Measurements from ENCODE around the gene PPP1R15B.

The PPP1R15B gene

DNA sequence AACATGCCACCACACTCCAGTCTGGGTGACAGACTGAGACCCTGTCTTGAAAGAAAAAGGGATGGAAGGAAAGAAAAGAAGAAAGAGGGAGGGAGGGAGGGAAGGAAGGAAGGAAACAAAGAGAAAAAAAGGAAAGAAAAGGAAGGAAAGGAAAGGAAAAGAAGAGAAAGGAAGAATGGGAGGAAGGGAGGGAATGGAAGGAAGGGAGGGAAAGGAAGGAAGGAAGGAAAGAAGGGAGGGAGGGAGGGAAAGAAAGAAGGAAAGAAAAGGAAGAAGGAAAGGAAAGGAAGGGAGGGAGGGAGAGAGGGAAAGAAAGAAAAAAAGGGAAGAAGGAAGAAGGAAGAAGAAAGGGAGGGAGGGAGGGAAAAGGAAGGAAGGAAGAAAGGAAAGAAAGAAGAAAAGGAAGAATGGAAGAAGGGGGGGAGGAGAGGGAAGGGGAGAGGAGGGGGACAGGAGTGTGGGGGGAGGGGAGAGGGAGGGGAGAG lies 5.0 kb upstream of the PPP1R15B start:
- TF ChIP-seq, protein P1, sequence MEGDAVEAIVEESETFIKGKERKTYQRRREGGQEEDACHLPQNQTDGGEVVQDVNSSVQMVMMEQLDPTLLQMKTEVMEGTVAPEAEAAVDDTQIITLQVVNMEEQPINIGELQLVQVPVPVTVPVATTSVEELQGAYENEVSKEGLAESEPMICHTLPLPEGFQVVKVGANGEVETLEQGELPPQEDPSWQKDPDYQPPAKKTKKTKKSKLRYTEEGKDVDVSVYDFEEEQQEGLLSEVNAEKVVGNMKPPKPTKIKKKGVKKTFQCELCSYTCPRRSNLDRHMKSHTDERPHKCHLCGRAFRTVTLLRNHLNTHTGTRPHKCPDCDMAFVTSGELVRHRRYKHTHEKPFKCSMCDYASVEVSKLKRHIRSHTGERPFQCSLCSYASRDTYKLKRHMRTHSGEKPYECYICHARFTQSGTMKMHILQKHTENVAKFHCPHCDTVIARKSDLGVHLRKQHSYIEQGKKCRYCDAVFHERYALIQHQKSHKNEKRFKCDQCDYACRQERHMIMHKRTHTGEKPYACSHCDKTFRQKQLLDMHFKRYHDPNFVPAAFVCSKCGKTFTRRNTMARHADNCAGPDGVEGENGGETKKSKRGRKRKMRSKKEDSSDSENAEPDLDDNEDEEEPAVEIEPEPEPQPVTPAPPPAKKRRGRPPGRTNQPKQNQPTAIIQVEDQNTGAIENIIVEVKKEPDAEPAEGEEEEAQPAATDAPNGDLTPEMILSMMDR (IDR thresholded peaks at IDR 0.05): no peak
- no peak for DNase-seq
- H3K4me1 Mint-ChIP-seq: peaks cover 42% of the 10 kb centered on the region
- no peak overlapping the region for H3K4me3 Mint-ChIP-seq
- peaks cover 26% of the 10 kb centered on the region for H3K36me3 Mint-ChIP-seq (ENCODE audit: low read depth)
- no peaks in the 10 kb centered on the region for H3K27me3 Mint-ChIP-seq (ENCODE audit: low read depth, poor library complexity)
- H3K27ac Mint-ChIP-seq: no peak overlapping the region
- no peaks in the 10 kb centered on the region for H3K9me3 Mint-ChIP-seq

DNA sequence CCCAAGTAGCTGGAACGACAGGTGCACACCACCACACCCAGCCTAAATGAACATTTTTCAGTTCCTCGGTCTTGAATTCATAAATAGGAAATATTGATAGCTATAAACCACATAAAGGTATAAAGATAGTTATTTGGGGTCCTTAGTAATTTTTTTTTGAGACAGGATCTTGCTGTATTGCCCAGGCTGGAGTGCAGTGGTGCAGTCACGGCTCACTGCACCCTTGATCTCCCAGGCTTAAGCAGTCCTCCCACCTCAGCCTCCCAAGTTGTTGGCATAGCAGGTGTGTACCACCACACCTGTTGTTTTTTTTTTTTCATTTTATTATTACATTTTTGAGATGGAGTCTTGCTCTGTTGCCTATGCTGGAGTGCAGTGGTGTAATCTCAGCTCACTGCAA lies 3.7 kb upstream of the PPP1R15B start:
- peaks cover 36% of the 10 kb centered on the region for H3K4me1 Mint-ChIP-seq
- peaks cover 17% of the 10 kb centered on the region for H3K36me3 Mint-ChIP-seq (ENCODE audit: low read depth)
- TF ChIP-seq, protein P1 (IDR thresholded peaks at IDR 0.05): no peak
- H3K27ac Mint-ChIP-seq: no peak overlapping the region
- no peak overlapping the region for H3K4me3 Mint-ChIP-seq
- no peak for DNase-seq
- H3K9me3 Mint-ChIP-seq: no peaks in the 10 kb centered on the region
- H3K27me3 Mint-ChIP-seq (ENCODE audit: low read depth, poor library complexity): no peaks in the 10 kb centered on the region

DNA sequence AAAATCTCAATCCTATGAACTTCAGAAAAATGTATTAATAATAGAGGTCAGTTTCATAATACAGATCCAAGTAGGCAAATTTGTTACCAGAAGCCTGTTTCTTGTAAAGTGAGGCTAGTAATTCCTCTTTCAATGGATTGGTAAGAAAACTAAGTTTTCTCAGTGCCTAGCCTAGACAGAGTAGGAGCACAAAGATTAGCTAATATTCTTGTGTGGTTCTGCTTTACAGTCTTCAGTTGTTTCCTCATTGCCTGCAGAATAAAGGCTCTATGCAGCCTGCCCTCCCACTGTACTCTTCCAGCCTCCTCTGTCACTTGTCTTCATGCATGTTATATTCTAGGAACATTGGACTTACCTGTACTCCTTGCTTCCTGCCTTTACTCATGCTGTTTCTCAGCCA lies 2.4 kb upstream of the PPP1R15B start:
- TF ChIP-seq, protein P1 (IDR thresholded peaks at IDR 0.05): no peak
- Mint-ChIP-seq H3K9me3 (no peaks in the 10 kb centered on the region), H3K27ac (no peak overlapping the region), H3K4me1 (peaks cover 31% of the 10 kb centered on the region), H3K4me3 (no peak overlapping the region), H3K36me3 (ENCODE audit: low read depth) (peaks cover 8% of the 10 kb centered on the region), H3K27me3 (ENCODE audit: low read depth, poor library complexity) (no peaks in the 10 kb centered on the region)
- DNase-seq: no peak

DNA sequence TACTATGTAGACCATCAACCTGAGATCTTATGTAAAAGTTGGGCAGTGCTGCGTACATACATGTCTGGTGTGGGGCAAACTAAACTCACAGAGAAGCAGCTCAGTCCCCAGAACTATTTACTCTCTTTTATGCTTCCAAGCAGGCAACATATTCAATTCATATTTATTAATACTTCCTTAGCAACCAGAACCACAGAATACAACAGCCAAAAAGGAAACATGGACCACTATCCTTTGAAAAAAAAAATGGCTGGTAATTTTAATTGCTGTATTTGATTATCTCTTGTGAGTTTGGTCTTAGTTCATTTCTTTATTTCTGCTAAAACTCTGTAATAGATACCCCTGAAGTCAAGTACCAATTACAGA lies 1.5 kb upstream of the PPP1R15B start:
- no peaks in the 10 kb centered on the region for H3K27me3 Mint-ChIP-seq (ENCODE audit: low read depth, poor library complexity)
- TF ChIP-seq, protein P1 (IDR thresholded peaks at IDR 0.05): no peak
- peaks cover 31% of the 10 kb centered on the region for H3K4me1 Mint-ChIP-seq
- H3K27ac Mint-ChIP-seq: peak overlapping the region; percentile 99
- H3K36me3 Mint-ChIP-seq (ENCODE audit: low read depth): peaks cover 4% of the 10 kb centered on the region
- peak overlapping the region; percentile 55 for H3K4me3 Mint-ChIP-seq
- H3K9me3 Mint-ChIP-seq: no peaks in the 10 kb centered on the region
- DNase-seq: no peak

DNA sequence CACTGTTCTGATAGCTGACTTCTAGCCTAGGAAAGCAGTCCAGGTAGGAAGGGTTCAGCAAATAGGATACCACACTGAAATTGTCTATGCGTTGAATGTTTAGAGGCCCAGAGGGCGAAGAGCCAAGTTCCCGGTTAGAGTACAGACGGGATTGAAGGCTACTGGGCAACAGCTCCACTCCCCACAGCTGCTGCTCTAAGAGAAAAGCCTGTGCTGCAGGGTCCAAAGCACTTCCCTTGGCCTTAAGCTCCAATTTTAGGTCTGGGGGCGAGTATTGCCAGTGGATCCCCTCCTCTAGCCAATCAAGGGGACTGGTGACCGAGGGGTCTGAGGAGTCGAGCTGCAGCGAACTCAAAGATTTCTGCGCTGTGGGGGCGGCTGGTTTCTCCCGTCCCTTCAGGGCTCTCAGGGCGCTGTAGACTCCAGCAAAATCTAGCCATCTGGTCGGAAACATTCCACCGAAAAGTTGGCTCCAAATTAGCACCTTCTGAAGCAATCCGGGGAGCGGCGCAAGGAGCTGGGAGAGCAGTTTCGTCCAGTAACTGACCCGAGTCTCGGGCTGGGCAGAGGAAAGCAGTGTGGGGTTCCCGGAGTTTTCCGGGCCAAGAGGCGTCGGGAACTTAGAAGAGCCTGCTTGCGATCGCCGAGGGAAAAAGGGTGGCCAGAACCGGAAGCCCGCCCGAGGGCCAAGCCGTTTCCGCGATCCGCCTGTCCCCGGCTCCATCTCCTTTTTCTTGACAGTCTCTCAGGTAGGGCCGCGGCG lies 748 bp downstream of the PPP1R15B start:
- Mint-ChIP-seq H3K27ac (peak overlapping the region; percentile 99), H3K4me1 (peaks cover 39% of the 10 kb centered on the region), H3K9me3 (no peaks in the 10 kb centered on the region), H3K27me3 (ENCODE audit: low read depth, poor library complexity) (no peaks in the 10 kb centered on the region), H3K4me3 (peak overlapping the region; percentile 96), H3K36me3 (ENCODE audit: low read depth) (peaks cover 4% of the 10 kb centered on the region)
- TF ChIP-seq, protein P1 (IDR thresholded peaks at IDR 0.05): no peak
- DNase-seq: peak; percentile 55

All from nephron progenitor cell (in vitro differentiated cells).